ENCODE results near the gene RPL39L. TPM values are rescaled to one million over a fixed set of nuclear protein-coding genes. Genes with fewer than 3 reads are reported as not detected.

Gene RPL39L
- total and polyA plus RNA-seq, 4 experiments from 2014 or later, result 2.6 to 15.7 (median 5.4) TPM

- Mint-ChIP-seq H3K36me3 (no peaks in the 10 kb centered on the region), H3K27me3 (no peaks in the 10 kb centered on the region)
Measured at GRCh38 chr3:187114511-187114910, 24.8 kb downstream of the RPL39L start.

GRCh38 chr3:187112934-187113793, 26.1 kb downstream of the RPL39L start:
- Histone ChIP-seq H3K4me3 (ENCODE audit: low read length in 2 of 2) (no peak overlapping the region), H3K27me3 (ENCODE audit: insufficient read depth, low read length) (no peaks in the 10 kb centered on the region), H3K4me1 (ENCODE audit: insufficient read depth, low read length) (peaks cover 4% of the 10 kb centered on the region), H3K36me3 (ENCODE audit: insufficient read depth, low read length) (no peaks in the 10 kb centered on the region), H3K27ac (ENCODE audit: low read depth, low read length) (no peak overlapping the region), H3K9me3 (ENCODE audit: control insufficient read depth in 1 of 2, low read length in 2 of 2) (no peaks in the 10 kb centered on the region)
- CTCF ChIA-PET (ENCODE audit: partially characterized antibody), result interaction anchor here (0.6 to 7.2 kb wide), 43 partner anchors 9 to 566 kb away, joined by 3 to 235 read pairs (median 6); partner anchors contain the start of gene RPL39L
- no peaks in the 10 kb centered on the region for H3K9me3 Mint-ChIP-seq
- intact Hi-C loops (cut with micrococcal nuclease), result loop anchor here (1.0 to 5.0 kb wide), 6 partner anchors 26 to 264 kb away; partner anchors contain the start of gene RPL39L
- H3K36me3 Mint-ChIP-seq, result no peaks in the 10 kb centered on the region
- H3K27ac Mint-ChIP-seq, result no peak overlapping the region
- no peak overlapping the region for H3K4me3 Mint-ChIP-seq
- H3K27me3 Mint-ChIP-seq, result no peaks in the 10 kb centered on the region
- POLR2A ChIA-PET (ENCODE audit: partially characterized antibody), result interaction anchor here (0.8 to 3.4 kb wide), 14 partner anchors 10 to 269 kb away, joined by 3 to 31 read pairs (median 4); partner anchors contain the start of gene RPL39L
- H3K4me1 Mint-ChIP-seq, result peaks cover 5 to 7% (median 6%) of the 10 kb centered on the region in 4 donors
- DNase-seq, result peak in 4 of 5 donors; percentile 45 to 54 (median 52)

More at GRCh38 chr3:187114511-187114910, 24.8 kb downstream of the RPL39L start:
- Histone ChIP-seq H3K9me3 (ENCODE audit: control insufficient read depth in 1 of 2, low read length in 2 of 2) (no peaks in the 10 kb centered on the region), H3K27me3 (ENCODE audit: insufficient read depth, low read length) (no peaks in the 10 kb centered on the region), H3K36me3 (ENCODE audit: insufficient read depth, low read length) (no peaks in the 10 kb centered on the region), H3K4me3 (ENCODE audit: low read length in 2 of 2) (no peak overlapping the region), H3K4me1 (ENCODE audit: insufficient read depth, low read length) (peaks cover 4% of the 10 kb centered on the region), H3K27ac (ENCODE audit: low read depth, low read length) (no peak overlapping the region)
- Mint-ChIP-seq H3K9me3 (no peaks in the 10 kb centered on the region), H3K4me3 (no peak overlapping the region), H3K27ac (peak overlapping the region in 1 of 7 donors; percentile 85), H3K4me1 (peaks cover 5 to 7% (median 6%) of the 10 kb centered on the region in 4 donors)
- CTCF ChIA-PET (ENCODE audit: partially characterized antibody), result interaction anchor here (1.9 to 7.2 kb wide), 13 partner anchors 10 to 264 kb away, joined by 4 to 235 read pairs (median 18); partner anchors contain the start of gene RPL39L
- intact Hi-C loops (cut with micrococcal nuclease), result loop anchor here (5.0 kb wide), 1 partner anchor 203 kb away; no protein-coding TSS in a partner anchor
- DNase-seq, result no peak
- POLR2A ChIA-PET (ENCODE audit: partially characterized antibody), result interaction anchor here (0.6 to 3.4 kb wide), 5 partner anchors 10 to 135 kb away, joined by 3 to 31 read pairs (median 5); partner anchors contain the start of gene RPL39L

- Mint-ChIP-seq H3K4me1 (peaks cover 5 to 7% (median 6%) of the 10 kb centered on the region in 4 donors), H3K4me3 (no peak overlapping the region), H3K9me3 (no peaks in the 10 kb centered on the region), H3K27me3 (no peaks in the 10 kb centered on the region), H3K36me3 (no peaks in the 10 kb centered on the region), H3K27ac (peak overlapping the region in 1 of 7 donors; percentile 19)
- intact Hi-C loops (cut with micrococcal nuclease), result loop anchor here (5.0 kb wide), 1 partner anchor 207 kb away; no protein-coding TSS in a partner anchor
- ChIA-PET CTCF (ENCODE audit: partially characterized antibody) (interaction anchor here (0.8 to 7.2 kb wide), 7 partner anchors 8 to 261 kb away, joined by 3 to 235 read pairs (median 4); partner anchors contain the start of gene RPL39L), POLR2A (ENCODE audit: partially characterized antibody) (interaction anchor here (0.9 kb wide), 1 partner anchor 32 kb away, joined by 3 read pairs; no protein-coding TSS in a partner anchor)
- no peaks in the 10 kb centered on the region for H3K9me3 ChIP-seq (ENCODE audit: control insufficient read depth in 1 of 2, low read length in 2 of 2)
- DNase-seq, result no peak
- no peaks in the 10 kb centered on the region for H3K27me3 ChIP-seq (ENCODE audit: insufficient read depth, low read length)
- no peak overlapping the region for H3K4me3 ChIP-seq (ENCODE audit: low read length in 2 of 2)
- no peaks in the 10 kb centered on the region for H3K36me3 ChIP-seq (ENCODE audit: insufficient read depth, low read length)
- no peak overlapping the region for H3K27ac ChIP-seq (ENCODE audit: low read depth, low read length)
- peaks cover 4% of the 10 kb centered on the region for H3K4me1 ChIP-seq (ENCODE audit: insufficient read depth, low read length)
Measured at GRCh38 chr3:187110156-187110555, 29.1 kb downstream of the RPL39L start.

- H3K4me1 Mint-ChIP-seq, result peaks cover 2 to 12% (median 4%) of the 10 kb centered on the region in 4 donors
- CTCF ChIA-PET (ENCODE audit: partially characterized antibody), result interaction anchor here (0.9 to 3.1 kb wide), 3 partner anchors 43 to 259 kb away, joined by 3 to 11 read pairs (median 4); no protein-coding TSS in a partner anchor
Measured at GRCh38 chr3:187107989-187108388, 31.3 kb downstream of the RPL39L start.

GRCh38 chr3:187105700-187106099, 33.6 kb downstream of the RPL39L start:
- intact Hi-C loops (cut with micrococcal nuclease), result no loop called here
- Mint-ChIP-seq H3K9me3 (no peaks in the 10 kb centered on the region), H3K27me3 (no peaks in the 10 kb centered on the region), H3K27ac (no peak overlapping the region), H3K36me3 (no peaks in the 10 kb centered on the region), H3K4me1 (peaks cover 13 to 25% (median 19%) of the 10 kb centered on the region in 4 donors), H3K4me3 (no peak overlapping the region)
- Histone ChIP-seq H3K9me3 (ENCODE audit: control insufficient read depth in 1 of 2, low read length in 2 of 2) (no peaks in the 10 kb centered on the region), H3K4me1 (ENCODE audit: insufficient read depth, low read length) (peaks cover 23% of the 10 kb centered on the region), H3K27ac (ENCODE audit: low read depth, low read length) (no peak overlapping the region), H3K27me3 (ENCODE audit: insufficient read depth, low read length) (no peaks in the 10 kb centered on the region), H3K36me3 (ENCODE audit: insufficient read depth, low read length) (no peaks in the 10 kb centered on the region), H3K4me3 (ENCODE audit: low read length in 2 of 2) (no peak overlapping the region)
- ChIA-PET POLR2A (ENCODE audit: partially characterized antibody) (no interaction called here), CTCF (ENCODE audit: partially characterized antibody) (interaction anchor here (1.0 to 6.4 kb wide), 5 partner anchors 8 to 256 kb away, joined by 3 to 57 read pairs (median 11); partner anchors contain the start of gene RPL39L)
- DNase-seq, result no peak

More at GRCh38 chr3:187107989-187108388, 31.3 kb downstream of the RPL39L start:
- Mint-ChIP-seq H3K27ac (peak overlapping the region in 1 of 7 donors; percentile 2), H3K4me3 (no peak overlapping the region), H3K9me3 (no peaks in the 10 kb centered on the region), H3K36me3 (no peaks in the 10 kb centered on the region), H3K27me3 (no peaks in the 10 kb centered on the region)
- no peaks in the 10 kb centered on the region for H3K9me3 ChIP-seq (ENCODE audit: control insufficient read depth in 1 of 2, low read length in 2 of 2)
- POLR2A ChIA-PET (ENCODE audit: partially characterized antibody), result no interaction called here
- intact Hi-C loops (cut with micrococcal nuclease), result no loop called here
- DNase-seq, result no peak
- H3K27me3 ChIP-seq (ENCODE audit: insufficient read depth, low read length), result no peaks in the 10 kb centered on the region
- peaks cover 6% of the 10 kb centered on the region for H3K4me1 ChIP-seq (ENCODE audit: insufficient read depth, low read length)
- no peak overlapping the region for H3K4me3 ChIP-seq (ENCODE audit: low read length in 2 of 2)
- no peak overlapping the region for H3K27ac ChIP-seq (ENCODE audit: low read depth, low read length)
- no peaks in the 10 kb centered on the region for H3K36me3 ChIP-seq (ENCODE audit: insufficient read depth, low read length)

- POLR2A ChIA-PET (ENCODE audit: partially characterized antibody), result interaction anchor here (1.6 kb wide), 1 partner anchor 25 kb away, joined by 3 read pairs; no protein-coding TSS in a partner anchor
- Histone ChIP-seq H3K27ac (ENCODE audit: low read depth, low read length) (no peak overlapping the region), H3K27me3 (ENCODE audit: insufficient read depth, low read length) (no peaks in the 10 kb centered on the region), H3K4me3 (ENCODE audit: low read length in 2 of 2) (no peak overlapping the region), H3K36me3 (ENCODE audit: insufficient read depth, low read length) (no peaks in the 10 kb centered on the region), H3K9me3 (ENCODE audit: control insufficient read depth in 1 of 2, low read length in 2 of 2) (no peaks in the 10 kb centered on the region), H3K4me1 (ENCODE audit: insufficient read depth, low read length) (peaks cover 23% of the 10 kb centered on the region)
- Mint-ChIP-seq H3K4me3 (peak overlapping the region in 1 of 8 donors; percentile 17), H3K9me3 (no peaks in the 10 kb centered on the region), H3K27me3 (no peaks in the 10 kb centered on the region), H3K27ac (peak overlapping the region in 1 of 7 donors; percentile 13), H3K4me1 (peaks cover 14 to 25% (median 19%) of the 10 kb centered on the region in 4 donors), H3K36me3 (no peaks in the 10 kb centered on the region)
- CTCF ChIA-PET (ENCODE audit: partially characterized antibody), result interaction anchor here (3.0 to 6.4 kb wide), 2 partner anchors 9 to 46 kb away, joined by 13 to 57 read pairs; no protein-coding TSS in a partner anchor
- DNase-seq, result no peak
- intact Hi-C loops (cut with micrococcal nuclease), result no loop called here
Measured at GRCh38 chr3:187104933-187105332, 34.4 kb downstream of the RPL39L start.
